ENCODE measurements around the gene SMPD3. TPM values are rescaled to one million over a fixed set of nuclear protein-coding genes. Genes with fewer than 3 reads are reported as not detected.

The SMPD3 gene
- total RNA-seq, 1 experiment from 2014 or later, result not detected

DNA sequence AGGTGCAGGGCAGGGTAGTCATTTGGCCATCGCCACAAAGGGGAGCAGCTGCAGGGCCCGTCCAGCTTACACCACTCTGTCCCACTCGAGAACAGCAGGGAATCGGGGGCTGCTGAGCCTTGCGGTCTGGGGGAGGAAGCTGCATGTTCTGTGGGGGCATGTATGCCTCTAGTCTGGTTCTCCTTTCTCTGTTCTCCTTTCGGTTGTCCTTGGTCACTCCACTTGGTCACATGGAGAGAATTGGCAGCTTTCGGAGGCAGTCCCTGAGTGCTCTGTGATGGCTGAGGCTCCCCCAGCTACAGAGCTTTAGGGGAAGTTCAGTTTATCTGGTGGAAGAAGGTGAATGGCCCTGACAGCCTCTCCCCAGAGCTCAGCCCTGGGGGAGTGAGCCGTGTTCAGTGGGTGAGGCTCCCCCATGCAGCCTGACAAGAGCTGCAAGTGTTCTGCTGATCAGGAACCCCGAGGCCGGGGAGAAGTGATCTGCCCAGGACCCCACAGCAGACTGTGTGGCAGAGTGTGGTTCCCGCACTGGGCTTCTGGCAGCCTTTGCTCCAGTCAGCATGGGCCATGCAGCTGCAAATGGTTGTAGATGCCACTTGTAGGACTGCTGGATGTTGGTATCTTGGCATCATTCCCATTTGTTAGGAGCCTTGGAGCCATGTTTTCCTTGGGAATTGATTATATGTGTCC is 22.3 kb upstream of the SMPD3 start:
- ChIA-PET POLR2A (no interaction called here), CTCF (interaction anchor here (1.1 to 1.7 kb wide), 4 partner anchors 9 to 74 kb away, joined by 3 to 4 read pairs (median 3); no protein-coding TSS in a partner anchor)
- Mint-ChIP-seq H3K4me1 (ENCODE audit: insufficient read depth, unreplicated experiment) (no peaks in the 10 kb centered on the region), H3K36me3 (ENCODE audit: insufficient read depth, unreplicated experiment) (no peaks in the 10 kb centered on the region), H3K27ac (ENCODE audit: low read depth, unreplicated experiment) (no peak overlapping the region), H3K4me3 (ENCODE audit: unreplicated experiment) (no peak overlapping the region), H3K9me3 (ENCODE audit: unreplicated experiment) (no peaks in the 10 kb centered on the region), H3K27me3 (ENCODE audit: insufficient read depth, unreplicated experiment) (peaks cover 42% of the 10 kb centered on the region)
- no peak for TF ChIP-seq CTCF (IDR thresholded peaks at IDR 0.05; ENCODE audit: unreplicated experiment)
- intact Hi-C loops (cut with micrococcal nuclease), result no loop called here
- BruUV-seq (replicated peaks), result no TSS peak
- DNase-seq (ENCODE audit: unreplicated experiment), result no peak

GRCh38 chr16:68469796-68470460 is 21.6 kb upstream of the SMPD3 start:
- no peaks in the 10 kb centered on the region for H3K9me3 Mint-ChIP-seq (ENCODE audit: unreplicated experiment)
- BruUV-seq (replicated peaks), result no TSS peak
- intact Hi-C loops (cut with micrococcal nuclease), result no loop called here
- H3K4me1 Mint-ChIP-seq (ENCODE audit: insufficient read depth, unreplicated experiment), result no peaks in the 10 kb centered on the region
- no peak for TF ChIP-seq CTCF (IDR thresholded peaks at IDR 0.05; ENCODE audit: unreplicated experiment)
- no peak overlapping the region for H3K4me3 Mint-ChIP-seq (ENCODE audit: unreplicated experiment)
- no peak for DNase-seq (ENCODE audit: unreplicated experiment)
- CTCF ChIA-PET, result interaction anchor here (1.1 to 1.7 kb wide), 4 partner anchors 9 to 73 kb away, joined by 3 to 4 read pairs (median 3); no protein-coding TSS in a partner anchor
- peaks cover 42% of the 10 kb centered on the region for H3K27me3 Mint-ChIP-seq (ENCODE audit: insufficient read depth, unreplicated experiment)
- POLR2A ChIA-PET, result interaction anchor here (0.8 to 1.3 kb wide), 2 partner anchors 10 to 43 kb away, joined by 3 read pairs; no protein-coding TSS in a partner anchor
- no peaks in the 10 kb centered on the region for H3K36me3 Mint-ChIP-seq (ENCODE audit: insufficient read depth, unreplicated experiment)
- H3K27ac Mint-ChIP-seq (ENCODE audit: low read depth, unreplicated experiment), result no peak overlapping the region

DNA sequence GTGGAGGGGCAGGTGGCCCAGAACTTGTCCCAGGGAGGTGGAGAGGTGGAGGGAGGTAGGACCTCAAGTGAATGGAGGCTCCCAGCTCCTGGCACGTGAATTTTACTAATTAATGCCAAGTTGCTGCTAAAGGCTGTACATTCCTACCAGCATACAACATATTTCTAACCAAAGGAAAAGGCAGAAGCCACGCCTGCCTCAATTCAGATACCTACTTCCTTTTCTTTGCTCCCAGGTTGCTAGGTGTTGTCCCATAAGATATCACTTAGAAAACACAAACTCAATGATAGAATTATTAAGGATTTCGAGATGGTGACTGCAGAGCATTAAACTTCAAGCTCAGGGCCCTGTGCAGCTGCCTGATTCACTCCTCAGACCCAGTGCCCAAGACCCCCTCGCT is 20.5 kb upstream of the SMPD3 start:
- ChIA-PET CTCF (interaction anchor here (1.7 kb wide), 1 partner anchor 72 kb away, joined by 3 read pairs; no protein-coding TSS in a partner anchor), POLR2A (interaction anchor here (0.9 to 1.8 kb wide), 3 partner anchors 11 to 22 kb away, joined by 3 to 4 read pairs (median 3); no protein-coding TSS in a partner anchor)
- Mint-ChIP-seq H3K36me3 (ENCODE audit: insufficient read depth, unreplicated experiment) (no peaks in the 10 kb centered on the region), H3K27ac (ENCODE audit: low read depth, unreplicated experiment) (no peak overlapping the region), H3K4me1 (ENCODE audit: insufficient read depth, unreplicated experiment) (no peaks in the 10 kb centered on the region), H3K27me3 (ENCODE audit: insufficient read depth, unreplicated experiment) (peaks cover 48% of the 10 kb centered on the region), H3K4me3 (ENCODE audit: unreplicated experiment) (no peak overlapping the region), H3K9me3 (ENCODE audit: unreplicated experiment) (no peaks in the 10 kb centered on the region)
- TF ChIP-seq CTCF (IDR thresholded peaks at IDR 0.05; ENCODE audit: unreplicated experiment), result no peak
- intact Hi-C loops (cut with micrococcal nuclease), result no loop called here
- no peak for DNase-seq (ENCODE audit: unreplicated experiment)
- BruUV-seq (replicated peaks), result no TSS peak

DNA sequence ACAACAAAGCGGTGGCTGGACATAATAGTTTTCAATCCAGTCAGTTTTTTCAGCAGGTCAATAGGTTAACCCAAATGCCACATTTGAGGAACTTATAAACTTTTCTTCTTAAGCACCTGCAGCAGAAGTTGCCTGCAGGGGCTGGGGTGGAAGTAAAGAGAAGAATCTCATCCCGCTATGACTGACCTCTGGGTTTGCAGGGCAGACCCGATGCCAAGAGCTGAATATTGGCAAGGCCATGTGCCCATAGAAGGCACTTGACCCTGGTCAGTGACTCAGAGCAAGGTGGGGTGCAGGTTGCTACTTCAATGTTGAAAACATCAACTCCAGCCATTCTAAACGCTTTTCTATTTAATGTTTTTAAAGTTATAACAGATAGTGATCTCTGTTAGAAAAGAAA is 17.9 kb upstream of the SMPD3 start:
- no peak overlapping the region for H3K4me3 Mint-ChIP-seq (ENCODE audit: unreplicated experiment)
- TF ChIP-seq CTCF (IDR thresholded peaks at IDR 0.05; ENCODE audit: unreplicated experiment), result no peak
- H3K27me3 Mint-ChIP-seq (ENCODE audit: insufficient read depth, unreplicated experiment), result peaks cover 51% of the 10 kb centered on the region
- CTCF ChIA-PET, result no interaction called here
- intact Hi-C loops (cut with micrococcal nuclease), result no loop called here
- no peaks in the 10 kb centered on the region for H3K36me3 Mint-ChIP-seq (ENCODE audit: insufficient read depth, unreplicated experiment)
- no peak overlapping the region for H3K27ac Mint-ChIP-seq (ENCODE audit: low read depth, unreplicated experiment)
- no peak for DNase-seq (ENCODE audit: unreplicated experiment)
- BruUV-seq (replicated peaks), result no TSS peak
- POLR2A ChIA-PET, result interaction anchor here (0.5 kb wide), 1 partner anchor 140 kb away, joined by 3 read pairs; no protein-coding TSS in a partner anchor
- no peaks in the 10 kb centered on the region for H3K4me1 Mint-ChIP-seq (ENCODE audit: insufficient read depth, unreplicated experiment)
- no peaks in the 10 kb centered on the region for H3K9me3 Mint-ChIP-seq (ENCODE audit: unreplicated experiment)

Measured in MCF 10A (cell line).